GM12801 (cell line): ENCODE measurements around the gene ZNF136.

Experiments
- CTCF ChIP-seq: IDR thresholded peaks from one replicate; pipeline ENCODE4 v1.5.1; 2011; ENCODE audit warnings: control low read depth; ENCODE audit not compliant: insufficient read length; ENCODE audit errors: extremely low read depth

The ZNF136 gene

GRCh38 chr19:12162882-12163806 is at the start of gene ZNF136:
Gene ZNF136 (plus strand): TSS chr19:12163096. CDS start chr19:12163204, 108 bp downstream.
- TF ChIP-seq CTCF: no peak

GRCh38 chr19:12113121-12113520 is 49.8 kb upstream of the ZNF136 start:
- no peak for TF ChIP-seq CTCF

GRCh38 chr19:12117201-12117970 is 45.5 kb upstream of the ZNF136 start:
- TF ChIP-seq CTCF: no peak

GRCh38 chr19:12126707-12127106 is 36.2 kb upstream of the ZNF136 start:
- TF ChIP-seq CTCF: no peak

GRCh38 chr19:12133069-12133468 is 29.8 kb upstream of the ZNF136 start:
- TF ChIP-seq CTCF: no peak

- no peak for TF ChIP-seq CTCF
These were observed 25.5 kb upstream of the ZNF136 start for GRCh38 chr19:12137221-12137940.

- TF ChIP-seq CTCF: no peak
These were observed 23.6 kb upstream of the ZNF136 start for GRCh38 chr19:12139269-12139668.
